Astrocyte (in vitro differentiated cells and primary cell): Measurements from ENCODE around the gene NINL. TPM values are rescaled to one million over a fixed set of nuclear protein-coding genes. Genes with fewer than 3 reads are reported as not detected.

Experiments used
- DNase-seq: peaks from one replicate; pipeline ENCODE4 v3.0.0-alpha.2; 2010; ENCODE audit warnings: low read depth
- FAIRE-seq: peaks from 2 replicates; lab custom pipeline; 2011; peaks lifted over from hg19 to GRCh38; lab: Jason Lieb, UNC
- H2AFZ ChIP-seq: 2 replicates; pipeline ENCODE4 v1.6.0; 2012; ENCODE audit warnings: low read depth, low read length, inconsistent platforms
- H3K27ac ChIP-seq: 2 replicates; pipeline ENCODE4 v1.5.1; 2011; ENCODE audit warnings: low read depth, low read length, inconsistent platforms
- H3K27me3 ChIP-seq: 2 replicates; pipeline ENCODE4 v1.6.0; 2011; ENCODE audit warnings: low read length, inconsistent platforms; ENCODE audit not compliant: insufficient read depth
- H3K36me3 ChIP-seq: 2 replicates; pipeline ENCODE4 v1.5.1; 2011; ENCODE audit warnings: low read length, inconsistent platforms; ENCODE audit not compliant: insufficient read depth
- H3K4me1 ChIP-seq: 2 replicates; pipeline ENCODE4 v1.5.1; 2011; ENCODE audit warnings: low read length, inconsistent platforms; ENCODE audit not compliant: insufficient read depth
- H3K4me2 ChIP-seq: 2 replicates; pipeline ENCODE4 v1.6.0; 2012; ENCODE audit warnings: low read length, inconsistent platforms
- H3K4me3 ChIP-seq: 2 replicates; pipeline ENCODE4 v1.5.1; 2011; ENCODE audit warnings: low read depth, mild to moderate bottlenecking, low read length, inconsistent platforms; ENCODE audit not compliant: insufficient read depth
- H3K79me2 ChIP-seq: 2 replicates; pipeline ENCODE4 v1.6.0; 2012; ENCODE audit warnings: mild to moderate bottlenecking, low read length, inconsistent platforms; ENCODE audit not compliant: insufficient read depth
- H3K9ac ChIP-seq: 2 replicates; pipeline ENCODE4 v1.6.0; 2012; ENCODE audit warnings: mild to moderate bottlenecking, low read length, inconsistent platforms
- H3K9me3 ChIP-seq: 2 replicates; pipeline ENCODE4 v1.5.1; 2012; ENCODE audit warnings: low read depth, mild to moderate bottlenecking, low read length, inconsistent platforms; ENCODE audit not compliant: insufficient read depth
- H4K20me1 ChIP-seq: 2 replicates; pipeline ENCODE4 v1.6.0; 2012; ENCODE audit warnings: low read length, inconsistent platforms; ENCODE audit not compliant: insufficient read depth
- H3K27ac Mint-ChIP-seq: one replicate; pipeline ENCODE4 v1.8.0; 2021; ENCODE audit warnings: mild to moderate bottlenecking, mixed read lengths; ENCODE audit not compliant: unreplicated experiment
- H3K27me3 Mint-ChIP-seq: one replicate; pipeline ENCODE4 v1.8.0; 2021; ENCODE audit warnings: low read depth, mixed read lengths; ENCODE audit not compliant: unreplicated experiment
- H3K36me3 Mint-ChIP-seq: one replicate; pipeline ENCODE4 v1.8.0; 2021; ENCODE audit warnings: low read depth, mixed read lengths; ENCODE audit not compliant: unreplicated experiment
- H3K4me1 Mint-ChIP-seq: one replicate; pipeline ENCODE4 v1.8.0; 2021; ENCODE audit warnings: low read depth, mixed read lengths; ENCODE audit not compliant: unreplicated experiment
- H3K4me3 Mint-ChIP-seq: one replicate; pipeline ENCODE4 v1.8.0; 2021; ENCODE audit warnings: mild to moderate bottlenecking, moderate library complexity, mixed read lengths; ENCODE audit not compliant: unreplicated experiment
- H3K9me3 Mint-ChIP-seq: one replicate; pipeline ENCODE4 v1.8.0; 2021; ENCODE audit warnings: mild to moderate bottlenecking, mixed read lengths; ENCODE audit not compliant: unreplicated experiment
- CTCF ChIP-seq: IDR thresholded peaks from 2 replicates; pipeline ENCODE4 v1.5.1; 2011; ENCODE audit warnings: low read depth, mild to moderate bottlenecking, inconsistent platforms, low read length, moderate library complexity; ENCODE audit not compliant: insufficient read depth
- EZH2 ChIP-seq: IDR thresholded peaks from 2 replicates; pipeline ENCODE4 v1.6.1; 2012; ENCODE audit warnings: mild to moderate bottlenecking, low read length, inconsistent platforms; ENCODE audit not compliant: insufficient read depth
- total RNA-seq: library from RNA; stranded (reverse); gene quantifications from 2 replicates; pipeline ENCODE4 v1.2.1, GENCODE V29; 2021

Gene NINL
- total RNA-seq, 1 donor from 2014 or later: 10.2 TPM

- H3K79me2 ChIP-seq: no peaks in the 10 kb centered on the region
- Mint-ChIP-seq H3K4me3 (no peak overlapping the region), H3K27me3 (no peaks in the 10 kb centered on the region), H3K36me3 (peaks cover 41% of the 10 kb centered on the region), H3K9me3 (peaks cover 20% of the 10 kb centered on the region), H3K27ac (no peak overlapping the region), H3K4me1 (peaks cover 11% of the 10 kb centered on the region)
- TF ChIP-seq EZH2: no peak
- TF ChIP-seq CTCF: no peak
- no peak overlapping the region for H3K27ac ChIP-seq
- no peak overlapping the region for H3K9ac ChIP-seq
- H2AFZ ChIP-seq: no peak overlapping the region
- FAIRE-seq (no peak), DNase-seq (no peak)
- H3K9me3 ChIP-seq: peaks cover 16% of the 10 kb centered on the region
- no peak overlapping the region for H3K4me3 ChIP-seq
- H4K20me1 ChIP-seq: peaks cover 16% of the 10 kb centered on the region
- H3K27me3 ChIP-seq: no peaks in the 10 kb centered on the region
- no peak overlapping the region for H3K4me2 ChIP-seq
- H3K36me3 ChIP-seq: peaks cover 6% of the 10 kb centered on the region
- peaks cover 16% of the 10 kb centered on the region for H3K4me1 ChIP-seq
Measured at GRCh38 chr20:25510721-25511120, 74.6 kb downstream of the NINL start.

GRCh38 chr20:25510202-25510601, 75.1 kb downstream of the NINL start:
- no peak overlapping the region for H3K4me3 ChIP-seq
- peaks cover 16% of the 10 kb centered on the region for H3K4me1 ChIP-seq
- H3K36me3 Mint-ChIP-seq: peaks cover 39% of the 10 kb centered on the region
- H3K79me2 ChIP-seq: no peaks in the 10 kb centered on the region
- DNase-seq (no peak), FAIRE-seq (no peak)
- peaks cover 12% of the 10 kb centered on the region for H3K9me3 ChIP-seq
- H3K4me1 Mint-ChIP-seq: peaks cover 11% of the 10 kb centered on the region
- peaks cover 15% of the 10 kb centered on the region for H3K9me3 Mint-ChIP-seq
- TF ChIP-seq EZH2 (no peak), CTCF (no peak)
- no peaks in the 10 kb centered on the region for H3K27me3 ChIP-seq
- no peak overlapping the region for H3K4me3 Mint-ChIP-seq
- H3K9ac ChIP-seq: no peak overlapping the region
- H2AFZ ChIP-seq: no peak overlapping the region
- H4K20me1 ChIP-seq: peaks cover 16% of the 10 kb centered on the region
- H3K27me3 Mint-ChIP-seq: no peaks in the 10 kb centered on the region
- H3K36me3 ChIP-seq: peaks cover 6% of the 10 kb centered on the region
- H3K27ac Mint-ChIP-seq: no peak overlapping the region
- H3K4me2 ChIP-seq: no peak overlapping the region
- no peak overlapping the region for H3K27ac ChIP-seq

GRCh38 chr20:25509084-25509483, 76.2 kb downstream of the NINL start:
- Histone ChIP-seq H2AFZ (no peak overlapping the region), H3K4me3 (no peak overlapping the region), H4K20me1 (peaks cover 16% of the 10 kb centered on the region), H3K4me1 (peaks cover 16% of the 10 kb centered on the region), H3K27ac (no peak overlapping the region), H3K4me2 (no peak overlapping the region), H3K9me3 (peaks cover 2% of the 10 kb centered on the region), H3K79me2 (no peaks in the 10 kb centered on the region), H3K9ac (no peak overlapping the region), H3K27me3 (no peaks in the 10 kb centered on the region), H3K36me3 (peaks cover 6% of the 10 kb centered on the region)
- no peak for TF ChIP-seq EZH2
- TF ChIP-seq CTCF: no peak
- peak overlapping the region; percentile 51 for H3K27ac Mint-ChIP-seq
- FAIRE-seq (no peak), DNase-seq (no peak)
- no peaks in the 10 kb centered on the region for H3K27me3 Mint-ChIP-seq
- H3K36me3 Mint-ChIP-seq: peaks cover 31% of the 10 kb centered on the region
- peaks cover 11% of the 10 kb centered on the region for H3K4me1 Mint-ChIP-seq
- H3K4me3 Mint-ChIP-seq: no peak overlapping the region
- H3K9me3 Mint-ChIP-seq: peaks cover 4% of the 10 kb centered on the region
